A549 treated with Hydrocortisone at 1 μM for 4 hours (cell line): ENCODE data around the gene RNF32. TPM values are rescaled to one million over a fixed set of nuclear protein-coding genes. Genes with fewer than 3 reads are reported as not detected.

Source experiments
- total RNA-seq: library from RNA; stranded (reverse); fragments of 200-300 nt; extraction: Qiagen RNA extraction; gene quantifications from 5 replicates; pipeline ENCODE4 v1.2.3, GENCODE V29; 2022

The RNF32 gene
- 1.2 to 2.2 TPM (median 1.3 TPM) in 5 replicates for total RNA-seq

DNA sequence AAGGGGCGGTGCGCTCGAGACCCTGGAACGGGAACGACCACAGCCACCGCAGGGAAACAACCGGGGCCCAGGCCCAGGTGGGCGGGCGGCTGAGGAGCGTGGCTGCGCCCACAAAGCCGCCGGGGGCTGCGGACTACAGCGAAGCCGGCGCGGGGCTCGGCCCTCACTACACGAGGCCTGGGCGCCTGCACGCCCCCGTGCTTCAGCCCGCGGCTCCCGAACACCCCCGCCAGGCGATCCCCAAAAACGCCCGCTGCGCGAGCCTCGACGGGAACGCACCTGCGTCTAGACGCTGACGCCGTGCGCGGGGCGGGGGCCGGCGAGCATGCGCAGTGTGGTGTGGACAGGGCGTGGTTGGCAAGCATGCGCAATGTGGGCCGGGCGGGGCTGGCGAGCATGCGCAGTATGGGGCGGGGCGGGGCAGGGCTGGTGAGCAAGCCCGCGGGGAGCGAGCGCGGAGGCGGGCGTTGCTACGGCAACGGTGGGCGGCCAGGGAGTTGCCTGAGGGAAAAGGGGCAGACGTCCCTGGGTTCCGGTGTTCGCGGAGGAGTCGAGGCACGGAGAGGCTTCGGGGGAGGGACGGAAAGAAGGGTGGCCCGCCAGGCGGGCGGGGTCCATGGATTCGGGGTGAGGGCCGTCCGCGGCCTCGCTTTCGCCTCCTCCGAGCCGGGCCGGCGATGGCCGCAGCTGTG lies at the start of gene RNF32:
TSS of gene RNF32 (plus strand) at position 518 of the 692 bp plus-strand sequence. CDS start 3,104 bp downstream, outside the sequence.

